HG03280 (cell line): ENCODE results near the gene RNPEPL1.
A peak's percentile ranks its signal among the peaks of the same experiment; 100 is the strongest.

Source experiments
- ATAC-seq: cut with Tn5 transposase; IDR thresholded peaks from one replicate; pipeline ENCODE4 v1.9.1; 2021; ENCODE audit warnings: mild to moderate bottlenecking, moderate library complexity; ENCODE audit not compliant: unreplicated experiment

The RNPEPL1 gene

DNA sequence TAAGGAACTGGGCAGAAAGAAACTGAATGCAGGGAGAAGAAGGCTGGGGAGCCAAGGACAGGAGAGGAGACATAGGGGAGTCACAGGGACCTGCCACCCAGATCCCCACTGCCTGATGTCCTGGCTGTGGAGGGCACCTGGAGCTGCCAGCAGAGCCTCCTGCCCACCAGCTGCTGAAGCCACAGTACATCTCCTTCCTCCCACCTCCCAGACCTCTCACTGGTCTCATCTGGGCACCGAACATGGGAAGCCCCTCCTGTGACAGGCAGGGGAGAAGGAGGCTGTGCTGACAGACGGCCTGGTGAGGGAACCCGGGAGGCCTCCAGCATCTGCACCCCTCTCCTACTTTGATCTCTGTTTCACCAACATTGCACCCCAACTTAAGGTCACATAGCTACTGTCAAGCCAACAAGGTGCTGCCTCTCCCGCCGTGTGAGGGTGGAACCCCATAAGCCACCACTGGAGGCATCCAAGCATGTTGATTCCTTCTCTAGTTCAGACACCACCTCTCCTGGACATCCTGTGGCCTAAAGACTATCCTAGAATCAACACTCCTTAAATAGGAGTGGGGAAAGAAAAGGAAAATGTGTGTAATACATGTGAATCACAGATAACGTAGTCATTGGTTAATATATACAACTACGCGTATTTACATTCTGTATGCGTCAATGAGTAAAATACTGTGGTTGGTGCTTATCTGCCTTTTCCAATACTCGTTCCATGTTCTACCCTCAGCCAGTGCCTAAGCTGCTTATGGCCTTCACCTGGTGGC is 3.5 kb upstream of the RNPEPL1 start:
- ATAC-seq, result no peak

DNA sequence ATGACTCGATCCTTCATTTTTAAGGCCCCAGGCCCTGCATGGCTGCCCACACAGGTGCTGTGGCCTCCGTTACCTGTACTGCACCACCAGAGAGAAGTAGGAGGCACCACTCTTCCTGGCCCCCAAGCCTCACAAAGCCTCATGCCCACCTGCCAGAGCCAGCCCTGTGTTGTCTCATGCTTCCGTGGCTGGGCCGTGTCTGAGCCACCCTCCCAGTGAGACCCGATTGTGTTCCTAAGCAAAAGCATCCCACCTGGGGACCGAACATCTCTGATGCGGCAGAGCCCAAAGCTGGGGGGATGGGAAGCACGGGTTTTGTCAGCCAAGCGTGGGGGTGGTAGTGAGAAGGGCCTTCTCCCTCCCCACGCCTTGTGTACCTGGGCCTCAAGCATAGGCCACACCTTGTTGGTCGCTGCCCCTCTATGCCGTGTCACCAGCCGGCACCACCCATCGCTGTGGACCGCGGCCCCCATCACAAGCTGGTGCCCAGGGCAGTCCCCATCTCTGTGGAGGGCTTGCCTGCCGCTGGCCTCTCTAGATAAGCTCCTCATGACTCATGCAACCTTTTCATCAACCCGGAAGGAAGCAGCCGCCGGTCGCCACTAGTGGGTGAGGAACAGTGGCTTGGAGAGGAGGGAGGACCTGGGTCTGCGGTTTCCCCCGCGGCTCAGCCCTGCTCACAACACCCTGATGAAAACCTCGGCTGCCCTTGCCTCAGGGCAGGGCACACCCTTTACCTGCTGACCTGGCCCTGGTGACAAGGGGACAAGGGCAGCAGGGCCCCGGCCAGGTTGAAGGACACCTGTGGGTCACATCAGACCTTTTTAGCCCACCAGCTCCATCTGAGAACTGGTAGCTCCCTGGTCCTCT is 2.7 kb upstream of the RNPEPL1 start:
- no peak for ATAC-seq

- peak; percentile 55 for ATAC-seq
These were observed 1.8 kb upstream of the RNPEPL1 start for GRCh38 chr2:240566203-240567136.

GRCh38 chr2:240567137-240567871 is 980 bp upstream of the RNPEPL1 start:
- no peak for ATAC-seq

DNA sequence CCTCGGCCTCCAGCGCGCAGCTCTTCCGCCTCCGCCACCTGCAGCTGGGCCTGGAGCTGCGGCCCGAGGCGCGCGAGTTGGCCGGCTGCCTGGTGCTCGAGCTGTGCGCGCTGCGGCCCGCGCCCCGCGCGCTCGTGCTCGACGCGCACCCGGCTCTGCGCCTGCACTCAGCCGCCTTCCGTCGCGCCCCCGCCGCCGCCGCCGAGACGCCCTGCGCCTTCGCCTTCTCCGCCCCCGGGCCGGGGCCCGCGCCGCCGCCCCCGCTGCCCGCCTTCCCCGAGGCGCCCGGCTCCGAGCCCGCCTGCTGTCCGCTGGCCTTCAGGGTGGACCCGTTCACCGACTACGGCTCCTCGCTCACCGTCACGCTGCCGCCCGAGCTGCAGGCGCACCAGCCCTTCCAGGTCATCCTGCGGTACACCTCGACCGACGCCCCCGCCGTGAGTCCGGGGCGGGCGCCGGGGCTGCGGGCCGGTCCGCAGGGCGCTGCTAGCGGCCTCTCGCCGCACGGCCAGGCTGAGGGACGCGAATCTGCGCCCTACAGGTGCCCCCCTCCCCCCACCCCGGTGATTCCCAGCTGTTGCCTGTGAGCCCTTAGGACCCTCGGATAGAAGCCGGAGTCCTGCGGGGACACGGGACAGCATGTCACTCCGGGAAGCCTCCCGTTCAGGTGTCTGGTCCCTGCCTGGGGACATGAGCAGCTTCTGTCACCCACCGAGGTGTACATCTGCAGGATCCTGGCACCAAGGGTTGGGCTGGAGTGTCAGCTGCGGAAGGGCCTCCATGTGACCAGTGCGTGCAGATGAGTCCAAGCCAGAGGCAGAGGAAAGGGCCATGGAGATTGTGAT is 616 bp downstream of the RNPEPL1 start:
- peak; percentile 27 for ATAC-seq

DNA sequence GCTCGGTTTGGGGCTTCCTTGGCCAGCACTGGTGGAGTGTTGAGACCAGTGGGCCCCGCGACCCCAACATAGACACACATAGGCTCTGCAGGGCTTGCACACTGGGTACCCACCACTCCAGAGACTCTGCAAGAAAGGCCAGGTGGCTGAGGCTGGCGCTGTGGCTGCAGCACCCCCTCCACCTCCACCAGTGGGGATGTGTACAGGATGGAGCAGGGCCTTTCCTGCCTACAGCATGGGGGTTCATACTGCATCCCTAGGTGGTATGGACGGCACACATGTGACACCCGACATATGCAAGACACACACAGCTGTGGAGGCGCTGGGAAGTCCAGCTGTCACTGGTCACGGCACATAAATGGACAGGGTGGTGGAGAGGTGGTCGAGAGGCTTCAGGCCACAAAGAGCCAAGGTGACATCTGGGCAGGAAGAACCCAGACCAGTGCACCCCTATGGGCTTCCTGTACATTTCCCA is 1.3 kb downstream of the RNPEPL1 start:
- ATAC-seq, result no peak

DNA sequence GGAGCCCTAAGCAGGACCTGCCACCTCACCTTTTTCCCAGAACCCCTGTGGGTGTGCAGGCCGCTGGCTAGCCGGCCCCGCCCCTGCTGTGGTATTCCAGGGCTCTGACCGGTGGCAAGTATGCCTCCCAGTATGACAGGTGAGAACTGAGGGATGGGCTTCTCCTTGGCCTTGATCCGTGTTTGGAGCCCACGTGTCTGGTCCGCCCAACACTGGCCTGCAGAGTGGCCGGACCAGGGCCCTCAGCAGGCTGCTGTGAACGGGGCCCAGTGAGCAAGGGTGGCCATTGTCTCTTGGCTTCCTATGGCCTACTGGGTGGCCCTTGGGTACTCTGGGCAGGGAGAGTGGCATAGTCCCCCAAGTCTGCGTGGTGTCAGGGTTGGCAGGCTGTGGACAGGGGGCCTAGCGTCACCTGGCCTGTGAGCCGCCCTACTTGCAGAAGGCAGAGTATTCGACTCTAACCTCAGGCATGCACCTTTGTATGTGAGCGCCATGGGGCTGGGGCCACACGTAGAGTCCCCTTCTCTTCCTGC is 1.8 kb downstream of the RNPEPL1 start:
- no peak for ATAC-seq

DNA sequence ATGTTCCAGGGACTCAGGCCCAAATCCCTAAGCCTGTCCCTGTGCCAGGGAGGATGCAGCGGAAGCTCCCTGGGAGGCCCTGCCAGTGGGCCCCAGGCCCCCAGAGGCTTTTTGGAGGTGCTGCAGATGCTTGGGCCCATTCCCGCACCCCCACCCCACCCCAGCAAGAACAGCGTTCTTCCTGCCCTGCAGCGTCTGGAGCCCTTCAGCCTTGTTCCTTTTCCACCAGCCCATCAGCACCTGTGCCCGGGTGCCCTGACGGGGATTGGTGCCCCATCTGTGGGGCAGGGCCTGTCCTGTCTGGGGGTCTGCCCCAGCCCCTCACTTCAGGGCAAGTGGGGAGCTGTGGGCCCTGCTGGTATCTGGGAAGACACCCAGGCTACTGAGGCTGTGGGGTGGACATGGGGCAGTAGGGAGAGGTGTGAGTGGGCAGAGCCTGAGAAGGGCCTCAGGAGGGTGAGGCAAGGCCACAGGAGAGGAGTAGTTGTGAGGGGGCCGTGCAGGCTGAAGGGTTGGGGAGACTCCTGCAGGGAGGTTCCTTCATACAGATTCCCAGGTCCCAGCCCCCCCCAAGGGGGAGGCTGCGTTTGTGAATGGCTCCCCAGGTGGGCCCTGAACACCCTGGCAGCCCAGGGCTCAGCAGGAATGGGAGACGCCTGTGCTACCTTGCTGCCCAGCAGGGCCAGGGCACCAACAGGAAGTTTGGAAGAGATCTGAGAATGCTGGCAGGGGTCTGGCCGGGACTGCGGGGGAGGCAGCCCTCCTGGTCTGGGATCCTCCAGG is 2.4 kb downstream of the RNPEPL1 start:
- no peak for ATAC-seq

DNA sequence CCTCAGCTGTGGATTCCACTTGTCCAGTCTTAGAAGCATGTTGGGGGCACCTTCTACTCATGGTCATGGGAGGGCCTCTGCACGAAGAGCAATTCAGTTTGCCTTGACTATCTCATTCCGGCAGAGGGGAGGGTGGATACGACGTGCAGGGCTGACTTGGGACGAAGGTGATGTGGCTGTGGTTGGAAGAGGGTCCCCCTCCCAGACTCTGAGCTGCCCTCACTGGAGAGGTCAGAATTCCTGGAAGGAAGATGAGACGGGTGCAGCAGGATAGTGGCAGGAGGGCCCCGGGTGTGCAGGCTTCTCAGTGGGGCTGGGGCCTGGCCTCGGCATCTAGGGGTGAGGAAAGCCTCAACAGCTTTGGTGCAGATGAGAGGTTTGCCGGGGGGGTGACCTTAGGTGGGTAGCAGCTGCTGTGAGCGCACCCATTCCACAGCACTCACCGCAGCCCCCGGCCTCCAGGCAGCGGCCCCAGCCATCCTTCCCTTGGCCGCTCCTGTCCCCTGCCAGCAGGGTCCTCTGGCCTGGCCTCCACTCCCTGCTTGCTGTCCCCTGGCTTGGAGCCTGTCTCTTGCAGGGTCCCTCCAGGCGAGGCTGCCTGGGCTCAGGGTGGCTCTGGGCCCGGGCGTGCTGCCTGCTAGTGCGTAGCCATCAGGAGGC is 3.2 kb downstream of the RNPEPL1 start:
- ATAC-seq, result no peak

DNA sequence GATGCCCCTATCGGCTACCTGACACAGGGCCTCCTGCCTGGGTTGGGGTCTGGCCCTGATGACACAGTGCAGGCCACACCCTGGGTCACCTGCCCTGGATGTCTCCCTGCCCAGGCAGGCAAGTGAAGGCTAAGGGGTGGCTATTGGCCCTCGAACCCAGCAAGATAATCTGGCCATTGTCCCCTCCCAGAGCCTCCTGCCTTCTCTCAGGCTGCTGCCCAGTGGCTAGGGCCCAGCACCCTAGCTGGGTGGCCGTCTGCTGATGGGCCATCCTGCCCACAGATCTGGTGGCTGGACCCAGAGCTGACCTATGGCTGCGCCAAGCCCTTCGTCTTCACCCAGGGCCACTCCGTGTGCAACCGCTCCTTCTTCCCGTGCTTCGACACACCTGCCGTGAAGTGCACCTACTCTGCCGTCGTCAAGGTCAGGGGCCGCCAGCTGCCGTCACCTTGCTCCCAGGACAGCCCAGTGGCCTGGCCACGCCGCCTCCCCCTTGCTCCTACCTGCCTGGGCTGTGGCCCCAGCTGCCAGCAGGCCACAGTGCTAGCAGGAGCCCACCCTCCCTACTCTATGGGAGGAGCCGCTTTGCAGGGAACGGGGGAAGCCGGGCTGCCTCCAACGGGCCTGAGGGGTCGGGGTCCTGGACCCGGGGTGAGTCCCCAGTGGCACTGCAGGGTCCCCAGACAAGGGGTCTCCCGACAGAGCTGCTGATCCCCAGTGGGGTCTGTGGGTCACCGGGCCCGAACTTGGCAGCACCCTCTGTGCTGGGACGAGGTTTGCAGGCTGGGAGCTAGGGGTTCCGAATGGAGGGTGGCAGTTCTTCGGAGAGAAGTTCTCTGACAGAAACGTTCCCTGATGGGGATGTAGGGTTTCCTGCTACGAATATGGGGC is 4.1 kb downstream of the RNPEPL1 start:
- ATAC-seq, result no peak

- no peak for ATAC-seq
These were observed 4.8 kb downstream of the RNPEPL1 start for GRCh38 chr2:240573071-240573515.

GRCh38 chr2:240573516-240574385 is 5.5 kb downstream of the RNPEPL1 start:
- ATAC-seq, result no peak

DNA sequence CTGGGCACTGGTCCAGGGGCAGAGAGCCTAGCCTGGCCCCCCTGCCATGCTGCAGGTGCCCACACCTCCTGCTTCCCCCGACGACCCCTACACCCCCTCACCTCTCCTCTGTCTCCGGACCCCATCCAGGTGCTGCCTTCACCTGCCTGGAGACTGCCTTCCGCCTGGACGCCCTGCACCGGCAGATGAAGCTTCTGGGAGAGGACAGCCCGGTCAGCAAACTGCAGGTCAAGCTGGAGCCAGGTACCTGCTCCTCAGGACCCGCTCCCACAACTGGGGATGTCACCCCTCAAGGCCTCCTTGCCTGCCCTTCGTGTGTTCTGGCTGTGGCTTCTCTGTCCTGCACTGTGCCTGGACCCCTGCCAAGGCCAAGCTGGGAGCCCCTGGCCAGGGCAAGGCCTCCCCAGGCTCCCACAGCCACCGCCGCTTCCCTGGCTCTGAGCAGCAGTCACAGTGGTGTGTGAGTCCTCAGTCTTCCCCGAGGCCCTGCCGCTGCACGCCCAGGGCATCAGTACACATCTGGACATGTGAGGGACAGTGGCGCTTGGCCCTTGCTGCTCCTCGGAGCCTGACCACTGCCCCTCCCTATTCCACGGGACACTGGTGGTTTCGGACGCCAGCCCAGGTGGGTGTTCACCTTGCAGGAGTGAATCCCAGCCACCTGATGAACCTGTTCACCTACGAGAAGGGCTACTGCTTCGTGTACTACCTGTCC is 6.3 kb downstream of the RNPEPL1 start:
- ATAC-seq, result no peak

DNA sequence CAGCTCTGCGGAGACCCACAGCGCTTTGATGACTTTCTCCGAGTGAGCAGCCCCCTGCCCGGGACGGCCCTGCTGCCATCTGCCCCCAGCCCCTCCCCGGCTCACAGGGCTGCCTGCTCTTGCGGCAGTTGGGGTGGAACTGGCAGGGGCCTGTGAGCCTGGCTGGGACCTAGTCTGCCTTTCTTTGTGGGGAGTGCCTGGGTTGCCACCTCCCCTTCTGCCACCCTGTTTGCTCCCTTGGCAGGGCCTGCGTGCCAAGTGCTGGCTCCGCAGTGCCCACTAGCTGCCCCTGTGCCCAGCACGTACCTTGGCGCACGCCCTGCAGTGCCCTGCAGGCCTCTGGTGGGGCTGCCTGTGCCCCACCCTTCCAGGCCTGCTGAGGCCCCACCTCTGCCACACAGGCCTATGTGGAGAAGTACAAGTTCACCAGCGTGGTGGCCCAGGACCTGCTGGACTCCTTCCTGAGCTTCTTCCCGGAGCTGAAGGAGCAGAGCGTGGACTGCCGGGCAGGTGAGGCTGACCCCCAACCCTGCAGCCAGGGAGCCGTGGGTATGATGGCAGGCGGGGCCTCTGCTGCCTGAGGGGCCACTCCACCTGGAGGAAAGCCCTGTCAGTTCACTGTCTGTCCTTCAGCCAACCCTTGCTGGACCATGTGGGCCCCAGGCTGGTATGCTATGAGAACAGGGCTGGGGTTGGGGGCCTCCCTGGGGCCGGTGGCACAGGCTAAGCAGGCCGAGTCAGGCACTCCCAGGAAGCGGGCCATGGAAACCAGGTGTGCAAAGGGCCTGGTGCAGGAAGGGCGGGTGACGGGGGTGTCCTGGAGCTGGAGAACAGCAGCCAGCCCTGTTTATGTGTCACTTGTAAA is 7.0 kb downstream of the RNPEPL1 start:
- no peak for ATAC-seq
